Mammary epithelial cell (primary cell): ENCODE results near the gene SAA2.

Experiments used
- CTCF ChIP-seq, 2 donors: IDR thresholded peaks in 1 of 2; conservative IDR thresholded peaks in 1 of 2; 2 replicates each; pipeline ENCODE4 v1.5.1; 2011 to 2012; ENCODE audit warnings: inconsistent platforms in 2 of 2, low read length in 2 of 2, mild to moderate bottlenecking in 2 of 2, control low read depth in 1 of 2, low read depth in 1 of 2; ENCODE audit not compliant: insufficient read depth in 1 of 2; ENCODE audit errors: extremely low read depth in 1 of 2
- EZH2 ChIP-seq: IDR thresholded peaks from 2 replicates; pipeline ENCODE4 v1.6.1; 2012; ENCODE audit warnings: low read length, inconsistent platforms, borderline replicate concordance

DNA sequence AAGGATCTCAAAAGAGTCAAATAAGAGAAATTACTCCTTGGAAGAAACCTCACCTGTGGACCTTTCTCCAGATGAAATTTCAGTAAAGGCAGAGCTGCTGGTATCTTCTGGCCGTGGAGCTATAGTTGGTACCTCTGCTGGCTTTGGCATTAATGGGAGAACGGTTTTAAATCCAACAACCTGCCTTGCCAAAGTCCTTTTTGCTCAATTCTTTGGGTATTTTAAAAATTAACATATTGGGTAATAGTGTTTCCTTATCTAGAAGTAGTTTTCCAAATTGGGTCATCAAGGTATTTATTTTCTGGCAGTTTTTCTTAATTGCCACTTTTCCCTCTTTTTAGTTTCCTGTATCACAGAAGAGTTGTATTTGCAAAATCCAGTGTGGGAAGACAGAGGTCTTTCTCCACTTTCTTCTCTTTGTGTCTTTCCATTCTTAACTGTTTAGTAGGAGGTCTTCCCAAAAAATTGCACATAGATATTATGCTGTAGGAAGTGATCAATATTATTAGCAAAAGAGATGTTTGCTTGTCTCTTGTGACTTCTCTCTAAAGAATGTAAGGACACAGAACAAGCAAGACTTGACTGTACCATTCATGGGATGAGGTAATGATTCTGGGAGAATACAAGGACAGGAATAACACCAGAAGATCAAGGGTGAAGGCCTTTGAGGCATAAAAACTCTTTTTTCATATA, 11.7 kb downstream of the SAA2 start, which contains the start of gene SAA4:
- TF ChIP-seq CTCF (conservative IDR thresholded peaks at IDR 0.05 in 1 of 2, IDR thresholded peaks at IDR 0.05 in 1 of 2; ENCODE audit: extremely low read depth in 1 of 2, insufficient read depth in 1 of 2, low read depth in 1 of 2, low read length in 2 of 2) (no peak), EZH2 (no peak)
